ENCODE measurements around the gene SDK2. TPM values are rescaled to one million over a fixed set of nuclear protein-coding genes. Genes with fewer than 3 reads are reported as not detected.

SDK2 gene
- total and polyA plus RNA-seq, 9 of the 15 experiments (the other 6 are each of a cell fraction or from before 2014, with no cell fraction given), result 0.04 TPM; not detected in 8

DNA sequence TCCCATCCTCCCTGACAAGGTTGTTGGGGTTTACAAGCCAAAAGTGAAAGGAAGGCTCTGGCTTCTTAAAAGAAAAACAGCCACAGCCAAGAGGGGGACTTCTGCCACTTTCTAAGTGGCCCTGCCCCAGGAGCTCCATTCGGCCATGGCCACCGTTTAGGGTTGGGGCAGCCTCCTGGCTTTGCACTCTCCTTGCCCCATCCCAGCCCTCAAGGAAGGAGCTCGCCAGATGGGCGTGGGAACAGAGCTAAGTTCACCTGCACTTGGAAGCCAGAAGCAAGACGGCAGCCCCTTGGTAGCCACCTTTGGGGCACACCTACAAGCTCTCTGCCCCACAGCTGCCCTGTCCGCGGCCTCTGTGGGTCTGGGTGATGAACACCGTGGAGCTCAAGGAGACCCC is 210.1 kb downstream of the SDK2 start (continued):
- no peak for TF ChIP-seq ZBTB40 (IDR thresholded peaks at IDR 0.05)
- TF ChIP-seq ZBTB40 (CRISPR knock-in tag; IDR thresholded peaks at IDR 0.05), result no peak
- TF ChIP-seq, protein P1, sequence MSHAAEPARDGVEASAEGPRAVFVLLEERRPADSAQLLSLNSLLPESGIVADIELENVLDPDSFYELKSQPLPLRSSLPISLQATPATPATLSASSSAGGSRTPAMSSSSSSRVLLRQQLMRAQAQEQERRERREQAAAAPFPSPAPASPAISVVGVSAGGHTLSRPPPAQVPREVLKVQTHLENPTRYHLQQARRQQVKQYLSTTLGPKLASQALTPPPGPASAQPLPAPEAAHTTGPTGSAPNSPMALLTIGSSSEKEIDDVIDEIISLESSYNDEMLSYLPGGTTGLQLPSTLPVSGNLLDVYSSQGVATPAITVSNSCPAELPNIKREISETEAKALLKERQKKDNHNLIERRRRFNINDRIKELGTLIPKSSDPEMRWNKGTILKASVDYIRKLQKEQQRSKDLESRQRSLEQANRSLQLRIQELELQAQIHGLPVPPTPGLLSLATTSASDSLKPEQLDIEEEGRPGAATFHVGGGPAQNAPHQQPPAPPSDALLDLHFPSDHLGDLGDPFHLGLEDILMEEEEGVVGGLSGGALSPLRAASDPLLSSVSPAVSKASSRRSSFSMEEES (CRISPR knock-in tag; IDR thresholded peaks at IDR 0.05), result no peak
- no peak for TF ChIP-seq ZNF140 (CRISPR knock-in tag; IDR thresholded peaks at IDR 0.05)
- TF ChIP-seq, protein P2, sequence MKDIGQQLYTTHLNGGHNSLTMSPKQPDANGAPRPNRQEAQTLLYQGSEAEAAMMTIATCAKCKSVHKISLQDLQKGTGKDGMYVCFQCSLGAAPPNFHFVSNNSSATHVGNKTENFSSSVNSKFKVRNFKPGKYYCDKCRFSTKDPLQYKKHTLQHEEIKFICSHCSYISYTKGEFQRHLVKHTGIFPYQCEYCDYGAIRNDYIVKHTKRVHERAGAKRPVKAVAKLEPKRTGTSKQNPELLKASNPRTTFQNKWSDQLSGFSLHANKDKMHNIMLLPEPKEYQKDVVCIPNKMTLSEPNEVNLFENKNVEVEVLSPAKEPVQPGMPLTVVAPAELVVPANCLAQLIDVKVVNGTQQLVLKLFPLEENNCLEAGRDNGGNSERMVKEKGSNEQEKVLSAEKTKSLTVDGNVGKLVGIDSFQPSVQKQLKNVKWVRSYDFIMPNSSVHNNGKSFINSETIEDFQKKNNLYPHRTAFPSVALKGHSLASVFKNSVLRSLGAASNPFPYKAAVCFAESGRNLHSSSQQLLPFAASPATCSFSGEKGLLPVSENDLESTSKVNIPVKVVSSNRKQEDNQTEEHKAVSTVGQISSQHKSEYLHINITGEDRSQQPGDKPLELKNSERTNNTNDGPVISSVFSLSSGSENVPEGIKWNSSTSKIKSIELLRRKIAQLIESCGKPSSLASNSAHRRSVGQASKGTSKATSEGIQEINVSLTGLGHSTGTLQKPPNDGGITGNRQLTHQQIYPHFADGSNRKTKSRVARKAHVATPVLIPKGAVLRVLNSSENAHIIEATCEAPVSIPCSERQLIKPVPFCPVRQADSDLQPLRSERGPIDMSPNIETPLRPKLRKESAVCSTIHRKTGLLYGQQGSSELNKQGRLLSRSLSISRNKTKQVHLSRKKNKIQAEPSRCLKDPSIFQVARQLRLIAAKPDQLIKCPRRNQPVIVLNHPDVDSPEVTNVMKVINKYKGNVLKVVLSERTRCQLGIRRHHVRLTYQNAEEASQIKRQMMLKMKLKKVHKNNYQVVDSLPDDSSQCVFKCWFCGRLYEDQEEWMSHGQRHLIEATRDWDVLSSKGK (CRISPR knock-in tag; IDR thresholded peaks at IDR 0.05), result no peak
- TF ChIP-seq ATF7 (IDR thresholded peaks at IDR 0.05), result no peak
- TF ChIP-seq HCFC1 (IDR thresholded peaks at IDR 0.05; ENCODE audit: low read depth, low read length), result no peak
- TF ChIP-seq NEUROD1 (IDR thresholded peaks at IDR 0.05; ENCODE audit: borderline replicate concordance, low read depth, low read length, partially characterized antibody), result no peak

Measured in K562 (cell line).